ENCODE measurements around the gene UXS1. TPM values are rescaled to one million over a fixed set of nuclear protein-coding genes. Genes with fewer than 3 reads are reported as not detected.

UXS1 gene
- total RNA-seq, 2 donors from 2014 or later, result 31.0 to 34.4 TPM

- no peak overlapping the region for H3K4me3 ChIP-seq
- H3K9me3 ChIP-seq, result no peaks in the 10 kb centered on the region
- intact Hi-C loops (cut with DNase I), result loop anchor here (10.0 kb wide), 1 partner anchor 506 kb away; no protein-coding TSS in a partner anchor
- H3K36me3 ChIP-seq, result no peaks in the 10 kb centered on the region
- no peak for TF ChIP-seq CTCF (IDR thresholded peaks at IDR 0.05)
- no peak overlapping the region for H3K9ac ChIP-seq (ENCODE audit: low read depth in 2 of 2, low read length in 2 of 2)
- H3K27ac ChIP-seq, result no peak overlapping the region
- no peak for DNase-seq
- no peaks in the 10 kb centered on the region for H3K27me3 ChIP-seq
- H3K4me1 ChIP-seq, result no peaks in the 10 kb centered on the region
These were observed 113.1 kb downstream of the UXS1 start for GRCh38 chr2:106080959-106081358.

GRCh38 chr2:106078096-106078495 lies 116.0 kb downstream of the UXS1 start:
- no peaks in the 10 kb centered on the region for H3K36me3 ChIP-seq
- no peak for DNase-seq
- H3K9ac ChIP-seq (ENCODE audit: low read depth in 2 of 2, low read length in 2 of 2), result no peak overlapping the region
- no peaks in the 10 kb centered on the region for H3K4me1 ChIP-seq
- TF ChIP-seq CTCF (IDR thresholded peaks at IDR 0.05), result no peak
- H3K27ac ChIP-seq, result no peak overlapping the region
- no peaks in the 10 kb centered on the region for H3K9me3 ChIP-seq
- no peaks in the 10 kb centered on the region for H3K27me3 ChIP-seq
- H3K4me3 ChIP-seq, result no peak overlapping the region
- intact Hi-C loops (cut with DNase I), result no loop called here

GRCh38 chr2:106076941-106077340 lies 117.2 kb downstream of the UXS1 start:
- no peak for DNase-seq
- no peak for TF ChIP-seq CTCF (IDR thresholded peaks at IDR 0.05)
- intact Hi-C loops (cut with DNase I), result no loop called here
- Histone ChIP-seq H3K9ac (ENCODE audit: low read depth in 2 of 2, low read length in 2 of 2) (no peak overlapping the region), H3K27ac (no peak overlapping the region), H3K27me3 (no peaks in the 10 kb centered on the region), H3K4me3 (no peak overlapping the region), H3K4me1 (no peaks in the 10 kb centered on the region), H3K36me3 (no peaks in the 10 kb centered on the region), H3K9me3 (no peaks in the 10 kb centered on the region)

GRCh38 chr2:106075048-106075447 lies 119.1 kb downstream of the UXS1 start:
- no peak overlapping the region for H3K9ac ChIP-seq (ENCODE audit: low read depth in 2 of 2, low read length in 2 of 2)
- H3K27me3 ChIP-seq, result no peaks in the 10 kb centered on the region
- H3K36me3 ChIP-seq, result no peaks in the 10 kb centered on the region
- no peak overlapping the region for H3K4me3 ChIP-seq
- no peak for DNase-seq
- H3K27ac ChIP-seq, result no peak overlapping the region
- intact Hi-C loops (cut with DNase I), result no loop called here
- no peak for TF ChIP-seq CTCF (IDR thresholded peaks at IDR 0.05)
- H3K4me1 ChIP-seq, result no peaks in the 10 kb centered on the region
- H3K9me3 ChIP-seq, result no peaks in the 10 kb centered on the region

GRCh38 chr2:106073678-106074406 lies 120.3 kb downstream of the UXS1 start:
- no peak for TF ChIP-seq CTCF (IDR thresholded peaks at IDR 0.05)
- no peak for DNase-seq
- no peaks in the 10 kb centered on the region for H3K36me3 ChIP-seq

More at GRCh38 chr2:106073678-106074406, 120.3 kb downstream of the UXS1 start:
- no peak overlapping the region for H3K27ac ChIP-seq
- no peak overlapping the region for H3K9ac ChIP-seq (ENCODE audit: low read depth in 2 of 2, low read length in 2 of 2)
- H3K4me1 ChIP-seq, result no peaks in the 10 kb centered on the region
- intact Hi-C loops (cut with DNase I), result no loop called here
- no peak overlapping the region for H3K4me3 ChIP-seq
- no peaks in the 10 kb centered on the region for H3K9me3 ChIP-seq
- no peaks in the 10 kb centered on the region for H3K27me3 ChIP-seq
